NCI-H128 (cell line): ENCODE data around the gene NSL1.
"Not testable (repeated sequence)": the region's sequence is repeated elsewhere in the genome, so short reads cannot be mapped to it uniquely, and the experiment has no call there.

Experiments used
- DNase-seq: peaks from one replicate; lab custom pipeline; 2025; ENCODE audit not compliant: unreplicated experiment; lab: John Stamatoyannopoulos, UW

NSL1 gene

DNA sequence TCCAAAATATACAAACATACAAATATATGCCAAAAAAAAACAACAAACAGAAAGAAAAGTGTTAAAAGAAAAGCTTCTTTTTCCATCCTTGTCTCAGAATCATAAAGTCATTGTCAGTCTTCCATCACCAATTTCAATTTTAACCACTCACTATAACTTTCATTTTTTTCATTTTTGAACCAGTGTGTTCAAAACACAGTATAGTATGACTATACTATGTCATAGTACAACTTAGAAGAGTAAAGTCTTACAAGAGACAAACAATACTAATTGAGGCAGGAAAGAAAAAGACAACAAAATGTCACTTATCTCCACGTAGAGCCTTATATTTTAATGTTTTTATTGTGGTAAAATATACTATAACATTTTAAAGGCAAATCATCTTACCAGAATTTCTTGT, 7.6 kb downstream of the NSL1 start:
- DNase-seq = no peak

DNA sequence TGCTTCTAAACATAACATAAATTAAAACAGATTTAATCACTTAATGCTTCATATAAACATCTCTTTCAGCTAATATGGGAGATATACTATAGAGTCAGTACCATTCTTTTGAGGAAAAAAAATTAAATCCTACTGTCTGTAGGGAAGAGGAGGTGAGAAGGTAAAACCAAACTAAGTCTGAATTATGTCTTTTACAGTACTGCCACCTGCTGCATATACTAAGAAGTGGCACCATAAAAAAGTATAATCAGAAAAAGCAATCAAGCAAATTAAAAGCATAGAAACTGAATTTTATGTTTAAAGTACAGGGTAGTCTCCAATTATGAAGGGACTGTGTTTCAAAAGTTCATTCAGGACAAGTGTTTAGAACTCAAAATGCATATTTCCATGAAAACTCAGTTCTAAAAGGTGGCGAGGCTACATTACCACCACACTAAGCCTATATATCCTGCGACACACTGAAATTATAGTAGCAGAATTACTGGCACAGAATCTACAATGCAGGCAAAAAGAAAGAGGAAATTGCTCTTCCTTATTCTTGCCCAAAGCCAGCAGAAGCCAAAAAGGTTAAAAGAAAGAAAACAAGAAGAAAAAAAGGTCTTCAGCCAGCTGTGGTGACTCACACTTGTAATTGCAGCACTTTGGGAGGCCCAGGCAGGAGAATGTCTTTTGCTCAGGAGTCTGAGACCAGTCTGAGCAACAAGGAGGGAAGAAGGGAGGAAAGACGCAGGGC, 9.0 kb downstream of the NSL1 start:
- DNase-seq = no peak

DNA sequence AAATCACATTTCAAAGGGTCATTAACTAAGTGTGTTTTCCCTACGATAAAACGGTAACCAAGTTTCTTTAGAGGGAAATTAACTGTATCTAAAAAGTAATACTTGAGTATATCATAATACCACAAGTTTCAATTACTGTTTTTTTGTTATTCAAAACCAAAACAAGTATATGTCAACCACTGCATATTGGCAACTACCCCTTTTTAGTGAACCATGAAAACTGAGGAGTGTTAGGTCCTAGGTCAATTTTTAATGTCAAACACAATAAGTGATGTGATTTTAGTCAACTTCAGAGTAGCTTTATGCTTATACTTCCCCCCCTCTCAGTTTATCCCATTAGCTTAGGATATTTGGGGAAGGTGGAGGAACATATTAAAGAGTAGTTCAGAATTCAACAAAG, 10.4 kb downstream of the NSL1 start:
- no peak for DNase-seq

DNA sequence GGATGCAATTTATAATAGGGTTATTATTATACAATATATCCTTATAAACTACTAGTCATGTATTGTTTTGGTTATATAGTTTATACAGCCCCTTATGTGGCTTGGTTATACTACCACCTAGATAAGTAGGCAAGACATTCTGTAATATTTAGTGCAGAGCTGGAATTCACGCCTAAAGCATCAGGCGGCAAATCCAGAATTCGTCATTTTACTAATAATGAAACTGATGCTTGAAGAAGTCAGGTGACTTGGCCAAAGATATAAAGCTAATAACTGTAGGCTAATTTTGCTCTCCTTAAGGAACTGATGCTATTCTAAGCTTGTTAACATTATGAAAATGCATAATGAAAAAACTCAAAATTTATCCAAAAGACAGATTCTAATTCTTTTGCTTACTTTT, 10.8 kb downstream of the NSL1 start:
- no peak for DNase-seq

DNA sequence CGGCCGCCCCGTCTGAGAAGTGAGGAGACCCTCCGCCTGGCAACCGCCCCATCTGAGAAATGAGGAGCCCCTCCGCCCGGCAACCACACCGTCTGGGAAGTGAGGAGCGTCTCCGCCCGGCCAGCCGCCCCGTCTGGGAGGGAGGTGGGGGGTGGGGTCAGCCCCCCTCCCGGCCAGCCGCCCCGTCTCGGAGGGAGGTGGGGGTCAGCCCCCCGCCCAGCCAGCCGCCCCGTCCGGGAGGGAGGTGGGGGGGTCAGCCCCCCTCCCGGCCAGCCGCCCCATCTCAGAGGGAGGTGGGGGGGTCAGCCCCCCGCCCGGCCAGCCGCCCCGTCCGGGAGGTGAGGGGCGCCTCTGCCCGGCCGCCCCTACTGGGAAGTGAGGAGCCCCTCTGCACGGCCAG, 12.5 kb downstream of the NSL1 start:
- DNase-seq = not testable (repeated sequence)

DNA sequence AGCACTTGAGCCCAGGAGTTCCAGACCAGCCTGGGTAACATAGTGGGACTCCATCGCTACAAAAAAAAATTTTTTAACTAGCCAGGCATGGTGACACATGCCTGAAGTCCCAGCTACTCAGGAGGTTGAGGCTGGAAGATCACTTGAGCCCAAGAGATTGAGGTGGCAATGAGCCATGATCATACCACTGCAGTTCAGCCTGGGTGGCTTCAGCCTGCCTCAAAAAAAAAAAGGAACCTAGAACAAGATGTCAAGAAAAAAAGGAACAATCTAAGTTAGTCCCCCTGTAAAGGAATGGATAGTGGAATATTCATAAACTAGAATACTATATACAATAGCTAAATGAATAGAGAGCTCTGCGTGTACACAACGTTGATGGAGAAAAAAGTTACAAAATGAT, 14.4 kb downstream of the NSL1 start:
- no peak for DNase-seq

DNA sequence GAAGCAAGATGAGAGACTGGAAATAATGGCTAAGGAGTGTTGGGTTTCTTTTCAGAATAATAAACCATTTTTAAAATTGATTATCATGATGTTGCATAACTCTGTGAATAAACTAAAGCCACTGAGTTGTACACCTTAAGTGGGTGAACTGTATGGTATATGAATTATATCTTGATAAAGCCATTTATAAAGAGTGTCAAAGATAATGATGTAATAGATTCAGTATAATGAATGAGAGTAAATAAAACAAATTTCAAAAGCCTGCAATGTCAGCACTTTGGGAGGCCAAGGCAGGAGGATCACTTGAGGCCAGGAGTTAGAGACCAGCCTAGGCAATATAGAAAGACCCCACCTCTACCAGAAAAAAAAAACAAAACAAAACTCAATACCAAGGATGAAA, 16.3 kb downstream of the NSL1 start:
- no peak for DNase-seq

DNA sequence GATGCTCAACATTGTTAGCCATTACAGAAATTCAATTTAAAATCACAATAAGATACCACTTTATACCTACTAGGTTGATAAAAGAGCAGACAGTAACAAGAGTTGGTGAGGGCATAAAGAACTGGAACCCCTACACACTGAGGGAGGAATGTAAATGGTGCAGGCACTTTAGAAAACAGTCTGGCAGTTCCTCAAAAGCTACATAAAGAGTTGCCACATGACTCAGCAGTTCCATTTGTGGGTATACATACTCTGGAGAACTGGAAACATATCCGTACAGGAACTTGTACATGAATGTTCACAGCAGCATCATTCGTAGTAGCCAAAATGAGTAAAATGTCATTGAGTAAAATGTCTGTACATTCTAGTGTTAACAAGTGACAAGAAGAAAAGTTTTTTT, 17.0 kb downstream of the NSL1 start:
- no peak for DNase-seq

DNA sequence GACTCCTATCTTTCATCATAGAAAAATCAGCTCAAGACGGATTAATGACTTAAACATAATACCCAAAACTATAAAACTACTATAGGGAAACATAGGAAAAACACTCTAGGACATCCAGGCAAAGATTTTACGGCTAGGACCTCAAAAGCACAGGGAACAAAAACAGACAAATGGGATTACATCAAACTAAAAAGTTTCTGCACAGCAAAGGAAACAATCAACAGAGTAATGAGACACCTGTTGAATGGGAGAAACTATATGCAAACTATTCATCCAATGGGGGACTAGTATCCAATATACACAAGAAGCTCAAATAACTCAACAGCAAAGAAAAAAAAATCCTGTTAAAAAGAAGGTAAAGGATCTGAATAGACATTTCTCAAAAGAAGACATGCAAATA, 18.6 kb downstream of the NSL1 start:
- DNase-seq = no peak

DNA sequence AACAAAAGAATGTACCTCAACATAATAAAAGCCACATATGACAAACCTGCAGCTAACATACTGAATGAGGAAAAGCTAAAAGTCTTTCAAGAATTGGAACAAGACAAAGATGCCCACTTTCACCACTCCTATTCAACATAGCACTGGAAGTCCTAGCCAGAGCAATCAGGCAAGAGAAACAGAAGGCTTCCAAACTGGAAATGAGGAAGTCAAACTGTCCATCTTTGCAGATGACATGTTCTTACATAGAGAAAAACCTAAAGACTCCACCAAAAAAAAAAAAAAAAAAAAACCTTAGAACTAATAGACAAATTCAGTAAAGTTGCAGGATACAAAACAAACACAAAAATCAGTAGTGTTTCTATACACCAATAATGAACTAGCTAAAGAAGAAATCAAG, 20.2 kb downstream of the NSL1 start:
- no peak for DNase-seq

DNA sequence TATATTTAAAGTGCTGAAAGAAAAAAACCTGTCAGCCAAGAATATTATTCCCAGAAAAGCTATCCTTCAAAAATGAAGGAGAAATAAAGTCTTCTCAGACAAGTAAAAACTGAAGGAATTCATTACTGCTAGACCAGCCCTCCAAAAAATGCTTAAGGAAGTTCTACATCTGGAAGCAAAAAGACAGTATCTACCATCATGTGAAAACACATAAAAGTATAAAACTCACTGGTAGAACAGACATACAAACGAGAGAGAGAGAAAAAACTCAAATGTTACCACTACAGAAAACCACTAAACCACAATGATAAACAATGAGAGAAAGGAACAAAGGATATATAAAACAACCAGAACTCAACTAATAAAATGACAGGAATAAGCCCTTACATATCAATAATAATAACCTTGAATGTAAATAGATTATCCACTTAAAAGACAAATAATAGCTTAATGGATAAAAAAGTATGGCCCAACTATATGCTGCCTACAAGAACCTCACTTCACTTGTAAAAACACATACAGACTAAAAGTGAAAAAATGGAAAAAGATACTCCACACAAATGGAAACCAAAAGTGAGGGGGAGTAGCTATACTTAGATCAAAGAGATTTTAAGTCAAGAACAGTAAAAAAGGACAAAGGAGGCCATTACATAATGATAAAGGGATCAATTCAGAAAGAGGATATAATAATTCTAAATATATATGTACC, 22.0 kb downstream of the NSL1 start:
- DNase-seq = no peak

DNA sequence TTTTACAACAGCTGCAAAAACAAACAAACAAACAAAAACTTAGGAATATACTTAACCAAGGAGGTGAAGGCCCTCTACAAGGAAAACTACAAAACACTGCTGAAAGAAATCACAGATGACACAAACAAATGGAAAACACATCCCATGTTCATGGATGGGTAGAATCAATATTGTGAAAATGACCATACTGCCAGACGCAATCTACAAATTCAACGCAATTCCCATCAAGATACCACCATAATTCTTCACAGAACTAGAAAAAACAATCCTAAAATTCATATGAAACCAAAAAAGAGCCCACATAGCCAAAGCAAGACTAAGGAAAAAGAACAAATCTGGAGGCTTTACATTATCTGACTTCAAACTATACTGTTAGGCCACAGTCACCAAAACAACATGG, 24.8 kb downstream of the NSL1 start:
- DNase-seq = not testable (repeated sequence)

DNA sequence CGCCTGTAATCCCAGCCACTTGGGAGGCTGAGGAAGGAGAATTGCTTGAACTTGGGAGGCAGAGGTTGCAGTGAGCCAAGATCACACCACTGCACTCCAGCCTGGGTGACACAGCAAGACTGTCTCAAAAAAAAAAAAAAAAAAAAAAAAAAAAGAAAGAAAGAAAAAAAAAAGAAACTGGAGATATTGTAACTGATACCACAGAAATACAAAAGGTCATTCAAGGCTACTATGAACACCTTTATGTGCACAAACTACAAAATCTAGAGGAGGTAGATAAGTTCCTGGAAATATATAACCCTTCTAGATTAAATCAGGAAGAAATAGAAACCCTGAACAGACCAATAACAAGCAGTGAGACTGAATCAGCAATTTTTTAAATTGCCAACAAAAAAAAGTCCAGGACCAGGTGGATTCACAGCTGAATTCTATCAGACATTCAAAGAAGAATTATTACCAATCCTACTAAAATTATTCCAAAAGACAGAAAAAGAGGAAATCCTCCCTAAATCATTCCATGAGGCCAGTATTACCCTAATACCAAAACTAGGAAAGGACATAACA, 26.8 kb downstream of the NSL1 start:
- DNase-seq = not testable (repeated sequence)

DNA sequence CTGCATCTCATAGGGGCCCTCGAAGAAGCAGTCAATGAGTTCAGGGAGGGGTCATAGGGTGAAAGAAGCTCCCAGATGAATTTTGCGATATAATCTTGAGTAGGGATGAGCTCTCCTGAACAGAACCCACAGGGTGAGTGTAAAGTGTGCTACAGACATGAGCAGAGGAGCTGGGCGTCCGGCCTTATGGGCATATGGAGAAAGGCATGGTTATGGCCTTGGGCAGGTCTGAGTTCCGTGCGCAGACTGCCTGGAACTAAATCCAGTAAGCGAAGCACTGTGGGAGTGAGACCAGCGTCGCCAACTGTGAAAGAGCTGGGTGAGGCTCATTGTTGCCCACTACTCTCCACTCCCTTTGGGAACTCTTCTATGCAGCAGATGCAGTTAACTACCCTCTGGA, 28.7 kb downstream of the NSL1 start:
- DNase-seq = no peak

DNA sequence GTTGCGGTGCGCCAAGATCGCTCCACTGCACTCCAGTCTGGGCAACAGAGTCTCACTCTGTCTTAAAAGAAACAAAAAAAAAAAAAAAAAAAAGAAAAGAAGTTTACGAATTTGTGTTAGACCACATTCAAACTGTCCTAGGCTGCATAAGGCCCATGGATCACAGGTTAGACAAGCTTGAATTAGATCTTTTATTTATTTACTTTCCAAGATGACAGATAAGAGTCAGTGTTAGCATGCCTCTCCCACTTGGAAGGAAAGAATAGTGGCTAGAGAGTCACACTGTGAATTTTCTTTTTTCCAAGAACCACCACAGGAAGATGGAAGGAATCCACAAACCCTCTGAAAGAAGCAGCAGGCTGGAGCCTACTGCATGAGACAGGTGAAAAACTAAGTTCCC, 29.3 kb downstream of the NSL1 start:
- DNase-seq = no peak

DNA sequence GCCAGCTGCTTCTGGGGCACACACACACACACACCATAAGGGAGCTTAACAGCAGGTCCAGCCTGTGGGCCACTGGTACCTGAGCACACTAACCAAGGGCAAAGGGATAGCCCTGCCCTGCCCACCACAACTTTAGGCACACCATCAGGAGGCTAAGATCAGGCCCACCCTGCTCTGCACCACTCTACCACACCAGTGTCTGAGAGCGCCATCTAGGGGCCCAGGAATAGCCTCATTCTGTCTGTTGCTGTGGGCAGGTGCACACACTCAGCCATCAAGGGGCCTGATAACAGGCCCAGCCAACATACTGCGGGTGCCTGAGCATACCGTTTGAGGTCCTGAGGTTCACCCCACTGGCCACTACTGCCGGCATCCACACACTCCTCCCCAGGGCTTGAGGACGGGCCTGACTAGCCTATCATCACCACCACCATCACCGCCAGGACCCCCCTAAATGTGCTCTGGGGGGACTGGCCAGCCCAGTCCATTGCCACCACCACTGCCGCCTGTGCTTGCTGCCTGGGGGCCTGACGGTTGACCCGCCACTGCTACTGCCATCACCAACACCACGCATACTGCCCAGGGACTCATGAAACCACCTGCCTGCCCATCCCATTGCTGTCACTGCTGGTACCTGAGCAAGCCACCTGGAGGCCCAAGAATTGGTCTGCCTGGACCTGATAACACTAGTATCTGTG, 31.3 kb downstream of the NSL1 start:
- no peak for DNase-seq

DNA sequence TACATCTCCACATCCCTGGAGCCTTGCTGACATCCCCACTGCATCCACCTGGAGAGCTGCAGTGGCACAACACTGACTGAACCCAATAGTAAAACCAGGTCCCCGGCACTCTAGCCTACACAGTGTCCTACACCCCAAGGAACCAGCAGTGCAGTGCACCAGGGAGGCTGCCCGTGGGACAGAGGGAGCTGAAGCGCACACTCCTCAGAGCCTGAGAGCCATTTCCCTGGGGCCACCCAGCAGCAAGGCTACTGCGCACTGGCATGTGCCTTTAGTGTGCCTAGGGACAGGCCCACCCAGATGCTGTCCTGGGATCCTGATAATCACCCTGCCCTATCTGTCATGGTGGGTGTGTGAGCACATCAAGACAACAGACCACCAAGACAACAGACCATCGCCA, 31.9 kb downstream of the NSL1 start:
- DNase-seq = no peak

DNA sequence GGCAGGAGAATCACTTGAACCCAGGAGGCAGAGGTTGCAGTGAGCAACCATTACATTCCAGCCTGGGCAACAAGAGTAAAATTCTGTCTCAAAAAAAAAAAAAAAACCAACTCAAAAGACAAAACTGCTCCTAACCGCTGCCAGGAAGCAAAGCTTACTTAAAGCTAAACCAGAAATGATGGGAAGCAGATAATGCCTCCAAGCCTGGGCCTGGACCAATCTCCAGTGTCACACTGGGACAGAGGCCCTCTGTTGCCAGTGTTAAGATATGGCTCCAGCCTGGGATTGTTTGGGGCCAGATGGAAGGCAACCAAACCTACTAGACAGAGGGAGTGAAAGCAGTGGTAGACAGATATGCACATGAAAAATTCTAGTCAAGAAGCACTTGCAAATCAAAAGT, 36.9 kb downstream of the NSL1 start:
- DNase-seq = no peak

DNA sequence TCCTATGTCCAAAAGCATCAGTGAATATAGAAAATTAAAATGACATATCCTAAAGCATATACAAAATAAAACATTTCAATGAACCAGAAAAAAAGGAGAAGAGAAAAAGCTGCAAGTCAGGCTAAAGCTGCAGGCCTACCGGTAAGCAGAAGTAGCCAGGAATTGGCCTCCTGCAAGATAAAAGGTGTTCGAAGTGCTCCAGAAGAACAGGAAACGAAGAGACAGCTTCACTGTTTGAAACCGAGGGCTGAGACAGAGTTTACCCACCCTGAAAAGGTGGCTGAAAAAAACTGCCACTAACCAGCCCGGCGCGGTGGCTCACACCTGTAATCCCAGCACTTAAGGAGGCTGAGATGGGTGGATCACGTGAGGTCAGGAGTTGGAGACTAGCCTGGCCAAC, 37.4 kb downstream of the NSL1 start:
- DNase-seq = no peak

DNA sequence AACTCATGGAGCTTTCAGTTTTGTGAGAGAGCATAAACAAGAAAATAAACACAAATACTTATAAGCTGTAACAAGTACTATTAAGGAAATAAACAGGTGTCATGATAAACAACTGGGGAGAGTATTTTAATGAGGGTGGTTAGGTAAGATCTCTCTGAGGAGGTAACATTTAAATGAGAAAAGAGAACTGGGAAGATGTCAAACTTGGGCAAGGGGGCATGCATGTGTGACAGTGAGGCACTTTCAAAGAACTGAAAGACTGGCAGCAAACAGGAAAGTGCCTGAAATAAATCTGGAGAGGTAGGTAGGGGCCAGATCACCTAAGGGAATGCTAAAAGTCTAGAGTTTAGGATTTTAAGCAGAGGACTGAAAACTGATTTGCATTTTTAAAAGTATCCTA, 37.8 kb downstream of the NSL1 start:
- no peak for DNase-seq

DNA sequence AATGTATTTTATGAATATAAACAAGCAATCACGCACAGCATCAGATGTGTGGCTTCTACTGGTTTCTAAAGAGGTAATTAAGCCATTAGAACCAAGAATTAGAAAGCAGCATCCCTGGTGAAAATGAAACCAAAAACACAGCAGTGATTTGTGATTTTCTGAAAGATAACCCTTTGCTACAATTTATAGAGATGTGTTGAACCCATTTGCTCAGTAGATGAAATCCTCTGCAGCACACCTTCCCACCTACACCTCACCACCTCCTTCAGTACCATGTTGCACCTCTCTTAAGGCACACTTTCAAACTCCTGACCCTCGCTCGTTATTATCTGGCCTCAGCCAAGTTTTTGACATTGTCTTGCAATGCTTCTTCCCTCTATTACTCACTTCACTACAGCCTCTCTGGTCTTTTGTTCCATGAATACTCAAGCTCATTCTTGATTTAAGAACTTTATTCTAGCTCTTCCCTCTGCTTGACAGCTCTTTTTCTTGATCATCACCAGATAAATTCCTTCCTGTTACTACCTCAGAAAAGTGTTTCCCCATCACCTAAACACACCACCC, 38.6 kb downstream of the NSL1 start:
- no peak for DNase-seq
